Panc1 (cell line): ENCODE measurements around the gene FBXO7. TPM values are rescaled to one million over a fixed set of nuclear protein-coding genes. Genes with fewer than 3 reads are reported as not detected.

ENCODE experiments used
- ATAC-seq: fragments of 200-7000 bp; cut with Tn5 transposase; 2 replicates; pipeline ENCODE4 v1.9.1; 2020; ENCODE audit warnings: mild to moderate bottlenecking, moderate library complexity
- BruUV-seq: library from RNA; stranded (reverse); fragments of 400-500 nt; replicated peaks from 2 replicates; lab custom pipeline; 2021; lab: Mats Ljungman, UMichigan
- CTCF ChIA-PET: fragments of 300-600 bp; sonication (Branson Sonifier 250); formaldehyde crosslinking; loops from one replicate; lab custom pipeline; 2022; ENCODE audit warnings: antibody characterized with exemption; lab: Charles Lee
- POLR2A ChIA-PET: fragments of 300-600 bp; sonication (Branson Sonifier 250); formaldehyde crosslinking; loops from one replicate; lab custom pipeline; 2022; ENCODE audit warnings: antibody characterized with exemption; lab: Charles Lee
- DNase-seq: peaks from one replicate; pipeline ENCODE4 v3.0.0-alpha.2; 2010; ENCODE audit warnings: low read depth, low spot score
- H3K27ac ChIP-seq: 2 replicates; pipeline ENCODE4 v1.5.1; 2011; ENCODE audit warnings: mild to moderate bottlenecking, low read length, inconsistent platforms
- H3K27me3 ChIP-seq: fragments of 200-500 bp; sonication (Bioruptor generic); 2 replicates; pipeline ENCODE4 v1.6.0; 2014; ENCODE audit warnings: low read length, inconsistent platforms; ENCODE audit not compliant: control insufficient read depth, insufficient read depth
- H3K36me3 ChIP-seq: fragments of 200-500 bp; sonication (Bioruptor generic); 2 replicates; pipeline ENCODE4 v1.5.1; 2014; ENCODE audit warnings: inconsistent platforms, mild to moderate bottlenecking, low read length, moderate library complexity; ENCODE audit not compliant: control insufficient read depth, insufficient read depth
- H3K4me1 ChIP-seq: 2 replicates; pipeline ENCODE4 v1.5.1; 2011; ENCODE audit warnings: inconsistent platforms, mild to moderate bottlenecking, low read length, moderate library complexity; ENCODE audit not compliant: control insufficient read depth, insufficient read depth
- H3K4me3 ChIP-seq, 2 experiments: 2 replicates each; pipeline ENCODE4 v1.5.1; 2011 to 2012; ENCODE audit warnings: low read depth in 2 of 2, low read length in 2 of 2, mild to moderate bottlenecking in 2 of 2, inconsistent platforms in 1 of 2, moderate library complexity in 1 of 2
- H3K9me3 ChIP-seq: fragments of 200-500 bp; sonication (Bioruptor generic); 2 replicates; pipeline ENCODE4 v1.5.1; 2014; ENCODE audit warnings: low read depth, mild to moderate bottlenecking, inconsistent platforms, low read length, moderate library complexity; ENCODE audit not compliant: control insufficient read depth, insufficient read depth
- POLR2AphosphoS5 ChIP-seq: IDR thresholded peaks from 2 replicates; pipeline ENCODE4 v1.6.1; 2012; ENCODE audit warnings: mild to moderate bottlenecking, low read depth, low read length, moderate library complexity
- SIN3A ChIP-seq: IDR thresholded peaks from 2 replicates; pipeline ENCODE4 v1.6.1; 2012; ENCODE audit warnings: low read depth, mild to moderate bottlenecking, low read length, moderate library complexity, borderline replicate concordance; ENCODE audit not compliant: insufficient read depth
- TCF7L2 ChIP-seq: IDR thresholded peaks from 2 replicates; pipeline ENCODE4 v1.6.1; 2011; ENCODE audit warnings: mild to moderate bottlenecking, low read depth, low read length, inconsistent platforms
- in situ Hi-C: cut with HindIII; loops from 2 replicates; pipeline ENCODE4 v1.10.0; 2016; ENCODE audit warnings: low sequenced_read_pairs, low pct_unique_long_range_greater_than_20kb
- intact Hi-C: fragments of 100-400 bp; cut with micrococcal nuclease; formaldehyde crosslinking; loops from one replicate; pipeline ENCODE4 v1.10.0; 2022; ENCODE audit not compliant: unreplicated experiment
- total RNA-seq: library from RNA; stranded (reverse); gene quantifications from one replicate; pipeline ENCODE4 v1.2.1, GENCODE V29; 2021; ENCODE audit not compliant: unreplicated experiment
- TF ChIP-seq, protein P1 (sequence below), 2 experiments: IDR thresholded peaks; 2 replicates each; pipeline ENCODE4 v1.6.1; 2011 to 2012; ENCODE audit warnings: low read depth in 2 of 2, control low read depth in 1 of 2, low read length in 1 of 2, mild to moderate bottlenecking in 1 of 2, moderate library complexity in 1 of 2; ENCODE audit not compliant: insufficient read depth in 1 of 2
- TF ChIP-seq, protein P2 (sequence below): fragments of 450-650 bp; IDR thresholded peaks from 2 replicates; pipeline ENCODE4 v1.5.1; 2017; ENCODE audit warnings: mild to moderate bottlenecking

FBXO7 gene
- total RNA-seq, 1 experiment from 2014 or later, result 67.8 TPM

DNA sequence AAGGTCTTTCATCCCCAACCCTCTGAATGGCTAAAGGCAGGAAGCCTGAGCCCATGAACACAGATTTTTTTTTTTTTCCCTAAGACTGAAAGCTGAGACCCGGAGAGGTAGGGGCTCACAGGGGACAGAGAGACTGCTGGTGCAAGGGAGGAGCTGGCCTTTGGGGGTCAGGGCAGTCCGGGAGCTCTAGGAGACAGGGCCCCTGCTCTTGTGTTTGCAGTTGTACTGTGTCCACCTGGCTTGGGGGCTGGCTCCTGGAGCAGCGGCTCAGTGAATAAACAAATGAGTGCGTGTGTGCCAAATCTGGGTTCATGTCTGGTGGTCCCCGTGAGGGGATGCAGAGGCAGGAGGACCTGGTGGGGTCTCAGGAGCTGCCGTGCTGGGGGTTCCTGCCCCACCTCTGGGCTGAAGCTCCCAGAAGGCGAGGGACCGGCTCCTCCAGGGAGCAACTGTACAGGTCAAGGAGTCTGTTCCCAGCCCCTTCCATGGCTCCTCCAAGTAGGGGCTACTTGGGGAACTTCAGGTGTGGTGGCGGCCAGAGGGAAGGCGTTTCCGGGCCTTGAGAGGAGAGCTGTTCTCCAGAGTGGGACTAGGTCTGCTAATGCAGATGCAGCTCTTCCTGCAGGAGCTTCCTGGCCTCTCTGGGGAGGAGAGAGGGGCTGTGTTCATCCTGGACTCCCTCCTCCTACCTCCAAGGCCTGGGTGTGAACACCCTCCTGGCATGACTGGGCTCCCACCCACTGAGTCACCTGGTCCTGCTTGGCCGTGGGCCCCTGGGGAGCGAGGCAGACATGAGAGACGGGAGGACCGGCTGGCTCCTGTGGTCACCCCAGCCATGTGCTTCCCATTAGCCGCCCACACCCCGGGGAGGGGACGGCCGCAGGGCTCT, 57.6 kb downstream of the FBXO7 start:
- BruUV-seq, result no TSS peak
- H3K36me3 ChIP-seq, result no peaks in the 10 kb centered on the region
- H3K9me3 ChIP-seq, result no peaks in the 10 kb centered on the region
- DNase-seq, result no peak
- POLR2A ChIA-PET, result interaction anchor here (0.7 kb wide), 1 partner anchor 328 kb away, joined by 4 read pairs; no protein-coding TSS in a partner anchor
- intact Hi-C loops, result no loop called here
- TF ChIP-seq TCF7L2 (no peak), POLR2AphosphoS5 (no peak)
- TF ChIP-seq, protein P1, sequence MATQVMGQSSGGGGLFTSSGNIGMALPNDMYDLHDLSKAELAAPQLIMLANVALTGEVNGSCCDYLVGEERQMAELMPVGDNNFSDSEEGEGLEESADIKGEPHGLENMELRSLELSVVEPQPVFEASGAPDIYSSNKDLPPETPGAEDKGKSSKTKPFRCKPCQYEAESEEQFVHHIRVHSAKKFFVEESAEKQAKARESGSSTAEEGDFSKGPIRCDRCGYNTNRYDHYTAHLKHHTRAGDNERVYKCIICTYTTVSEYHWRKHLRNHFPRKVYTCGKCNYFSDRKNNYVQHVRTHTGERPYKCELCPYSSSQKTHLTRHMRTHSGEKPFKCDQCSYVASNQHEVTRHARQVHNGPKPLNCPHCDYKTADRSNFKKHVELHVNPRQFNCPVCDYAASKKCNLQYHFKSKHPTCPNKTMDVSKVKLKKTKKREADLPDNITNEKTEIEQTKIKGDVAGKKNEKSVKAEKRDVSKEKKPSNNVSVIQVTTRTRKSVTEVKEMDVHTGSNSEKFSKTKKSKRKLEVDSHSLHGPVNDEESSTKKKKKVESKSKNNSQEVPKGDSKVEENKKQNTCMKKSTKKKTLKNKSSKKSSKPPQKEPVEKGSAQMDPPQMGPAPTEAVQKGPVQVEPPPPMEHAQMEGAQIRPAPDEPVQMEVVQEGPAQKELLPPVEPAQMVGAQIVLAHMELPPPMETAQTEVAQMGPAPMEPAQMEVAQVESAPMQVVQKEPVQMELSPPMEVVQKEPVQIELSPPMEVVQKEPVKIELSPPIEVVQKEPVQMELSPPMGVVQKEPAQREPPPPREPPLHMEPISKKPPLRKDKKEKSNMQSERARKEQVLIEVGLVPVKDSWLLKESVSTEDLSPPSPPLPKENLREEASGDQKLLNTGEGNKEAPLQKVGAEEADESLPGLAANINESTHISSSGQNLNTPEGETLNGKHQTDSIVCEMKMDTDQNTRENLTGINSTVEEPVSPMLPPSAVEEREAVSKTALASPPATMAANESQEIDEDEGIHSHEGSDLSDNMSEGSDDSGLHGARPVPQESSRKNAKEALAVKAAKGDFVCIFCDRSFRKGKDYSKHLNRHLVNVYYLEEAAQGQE (IDR thresholded peaks at IDR 0.05; ENCODE audit: insufficient read depth in 1 of 2, low read depth in 2 of 2, low read length in 1 of 2), result no peak
- TF ChIP-seq, protein P2, sequence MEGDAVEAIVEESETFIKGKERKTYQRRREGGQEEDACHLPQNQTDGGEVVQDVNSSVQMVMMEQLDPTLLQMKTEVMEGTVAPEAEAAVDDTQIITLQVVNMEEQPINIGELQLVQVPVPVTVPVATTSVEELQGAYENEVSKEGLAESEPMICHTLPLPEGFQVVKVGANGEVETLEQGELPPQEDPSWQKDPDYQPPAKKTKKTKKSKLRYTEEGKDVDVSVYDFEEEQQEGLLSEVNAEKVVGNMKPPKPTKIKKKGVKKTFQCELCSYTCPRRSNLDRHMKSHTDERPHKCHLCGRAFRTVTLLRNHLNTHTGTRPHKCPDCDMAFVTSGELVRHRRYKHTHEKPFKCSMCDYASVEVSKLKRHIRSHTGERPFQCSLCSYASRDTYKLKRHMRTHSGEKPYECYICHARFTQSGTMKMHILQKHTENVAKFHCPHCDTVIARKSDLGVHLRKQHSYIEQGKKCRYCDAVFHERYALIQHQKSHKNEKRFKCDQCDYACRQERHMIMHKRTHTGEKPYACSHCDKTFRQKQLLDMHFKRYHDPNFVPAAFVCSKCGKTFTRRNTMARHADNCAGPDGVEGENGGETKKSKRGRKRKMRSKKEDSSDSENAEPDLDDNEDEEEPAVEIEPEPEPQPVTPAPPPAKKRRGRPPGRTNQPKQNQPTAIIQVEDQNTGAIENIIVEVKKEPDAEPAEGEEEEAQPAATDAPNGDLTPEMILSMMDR, result no peak
- CTCF ChIA-PET, result interaction anchor here (0.7 kb wide), 2 partner anchors 14 to 59 kb away, joined by 5 to 10 read pairs; no protein-coding TSS in a partner anchor
- H3K27ac ChIP-seq, result no peak overlapping the region
- H3K27me3 ChIP-seq, result no peaks in the 10 kb centered on the region
- in situ Hi-C loops, result no loop called here
- H3K4me3 ChIP-seq, result no peak overlapping the region
- ATAC-seq, result no peak
- no peaks in the 10 kb centered on the region for H3K4me1 ChIP-seq

DNA sequence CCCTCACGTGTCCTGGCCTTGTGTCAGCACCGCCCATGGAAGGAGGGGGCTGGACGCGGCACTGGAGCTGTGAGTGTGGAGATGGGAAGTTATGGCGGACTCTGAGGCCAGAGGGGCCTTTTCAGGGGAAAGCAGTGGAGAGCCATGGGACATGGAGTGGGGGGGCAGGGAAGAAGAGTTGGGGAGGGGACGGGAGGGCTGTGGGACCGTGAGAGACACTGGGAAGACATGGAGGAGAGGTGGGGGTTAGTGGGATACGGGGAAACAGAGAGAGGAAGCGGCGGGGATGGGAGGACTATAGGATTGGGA, 58.2 kb downstream of the FBXO7 start:
- H3K4me3 ChIP-seq, result no peak overlapping the region
- H3K36me3 ChIP-seq, result no peaks in the 10 kb centered on the region
- ChIA-PET POLR2A (no interaction called here), CTCF (interaction anchor here (0.7 kb wide), 1 partner anchor 59 kb away, joined by 10 read pairs; no protein-coding TSS in a partner anchor)
- TF ChIP-seq POLR2AphosphoS5 (no peak), TCF7L2 (no peak), SIN3A (no peak)
- TF ChIP-seq, protein P1 (IDR thresholded peaks at IDR 0.05; ENCODE audit: insufficient read depth in 1 of 2, low read depth in 2 of 2, low read length in 1 of 2), result no peak
- TF ChIP-seq, protein P2, result no peak
- no peaks in the 10 kb centered on the region for H3K4me1 ChIP-seq
- intact Hi-C loops (no loop called here), in situ Hi-C loops (no loop called here)
- ATAC-seq (no peak), DNase-seq (no peak)
- no peak overlapping the region for H3K27ac ChIP-seq
- no peaks in the 10 kb centered on the region for H3K9me3 ChIP-seq
- no peaks in the 10 kb centered on the region for H3K27me3 ChIP-seq
- BruUV-seq, result no TSS peak
